ENCODE results near the gene SOX10.

SOX10 gene

GRCh38 chr22:37929390-37929789 lies 55.0 kb downstream of the SOX10 start:
- Mint-ChIP-seq H3K36me3 (peaks cover 6% of the 10 kb centered on the region), H3K27me3 (no peaks in the 10 kb centered on the region), H3K4me1 (peaks cover 17% of the 10 kb centered on the region), H3K4me3 (no peak overlapping the region), H3K9me3 (no peaks in the 10 kb centered on the region), H3K27ac (no peak overlapping the region)
- no peak for DNase-seq
- CTCF ChIA-PET: interaction anchor here (2.3 kb wide), 1 partner anchor 111 kb away, joined by 8 read pairs; no protein-coding TSS in a partner anchor

- Mint-ChIP-seq H3K9me3 (no peaks in the 10 kb centered on the region), H3K36me3 (peaks cover 4% of the 10 kb centered on the region), H3K4me1 (peaks cover 4% of the 10 kb centered on the region), H3K27ac (no peak overlapping the region), H3K4me3 (no peak overlapping the region), H3K27me3 (no peaks in the 10 kb centered on the region)
- no peak for DNase-seq
- CTCF ChIA-PET: no interaction called here
These were observed 56.8 kb downstream of the SOX10 start for GRCh38 chr22:37927637-37927936.

- Mint-ChIP-seq H3K4me1 (peaks cover 4% of the 10 kb centered on the region), H3K9me3 (no peaks in the 10 kb centered on the region), H3K36me3 (peaks cover 4% of the 10 kb centered on the region), H3K27ac (no peak overlapping the region), H3K4me3 (no peak overlapping the region), H3K27me3 (no peaks in the 10 kb centered on the region)
- CTCF ChIA-PET: no interaction called here
- DNase-seq: no peak
These were observed 57.4 kb downstream of the SOX10 start for GRCh38 chr22:37926771-37927636.

- H3K27me3 Mint-ChIP-seq: no peaks in the 10 kb centered on the region
- H3K36me3 Mint-ChIP-seq: peaks cover 5% of the 10 kb centered on the region
- no peak overlapping the region for H3K27ac Mint-ChIP-seq
- peaks cover 4% of the 10 kb centered on the region for H3K4me1 Mint-ChIP-seq
- CTCF ChIA-PET: no interaction called here
- no peak overlapping the region for H3K4me3 Mint-ChIP-seq
- DNase-seq: no peak
- no peaks in the 10 kb centered on the region for H3K9me3 Mint-ChIP-seq
These were observed 58.0 kb downstream of the SOX10 start for GRCh38 chr22:37926358-37926757.

DNA sequence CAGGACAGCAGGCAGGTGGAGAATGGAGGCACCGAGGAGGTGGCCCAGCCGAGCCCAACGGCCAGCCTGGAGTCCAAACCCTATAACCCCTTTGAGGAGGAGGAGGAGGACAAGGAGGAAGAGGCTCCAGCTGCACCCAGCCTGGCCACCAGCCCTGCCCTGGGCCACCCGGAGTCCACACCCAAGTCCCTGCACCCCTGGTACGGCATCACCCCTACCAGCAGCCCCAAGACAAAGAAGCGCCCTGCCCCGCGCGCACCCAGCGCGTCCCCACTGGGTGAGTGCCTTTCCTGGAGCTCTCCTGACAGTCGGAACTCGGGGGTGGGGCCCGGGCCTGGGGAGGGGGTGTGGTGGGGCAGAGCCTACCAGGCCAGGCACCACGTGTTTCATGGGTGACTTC lies 58.6 kb downstream of the SOX10 start:
- Mint-ChIP-seq H3K27me3 (no peaks in the 10 kb centered on the region), H3K36me3 (peaks cover 5% of the 10 kb centered on the region), H3K4me1 (peaks cover 4% of the 10 kb centered on the region), H3K4me3 (no peak overlapping the region), H3K9me3 (no peaks in the 10 kb centered on the region), H3K27ac (no peak overlapping the region)
- DNase-seq: no peak
- CTCF ChIA-PET: no interaction called here

- no peaks in the 10 kb centered on the region for H3K9me3 Mint-ChIP-seq
- H3K4me3 Mint-ChIP-seq: no peak overlapping the region
- no peak overlapping the region for H3K27ac Mint-ChIP-seq
- CTCF ChIA-PET: no interaction called here
- H3K36me3 Mint-ChIP-seq: peaks cover 6% of the 10 kb centered on the region
- H3K4me1 Mint-ChIP-seq: peaks cover under 1% of the 10 kb centered on the region
- no peaks in the 10 kb centered on the region for H3K27me3 Mint-ChIP-seq
- DNase-seq: no peak
These were observed 59.0 kb downstream of the SOX10 start for GRCh38 chr22:37925330-37925729.

DNA sequence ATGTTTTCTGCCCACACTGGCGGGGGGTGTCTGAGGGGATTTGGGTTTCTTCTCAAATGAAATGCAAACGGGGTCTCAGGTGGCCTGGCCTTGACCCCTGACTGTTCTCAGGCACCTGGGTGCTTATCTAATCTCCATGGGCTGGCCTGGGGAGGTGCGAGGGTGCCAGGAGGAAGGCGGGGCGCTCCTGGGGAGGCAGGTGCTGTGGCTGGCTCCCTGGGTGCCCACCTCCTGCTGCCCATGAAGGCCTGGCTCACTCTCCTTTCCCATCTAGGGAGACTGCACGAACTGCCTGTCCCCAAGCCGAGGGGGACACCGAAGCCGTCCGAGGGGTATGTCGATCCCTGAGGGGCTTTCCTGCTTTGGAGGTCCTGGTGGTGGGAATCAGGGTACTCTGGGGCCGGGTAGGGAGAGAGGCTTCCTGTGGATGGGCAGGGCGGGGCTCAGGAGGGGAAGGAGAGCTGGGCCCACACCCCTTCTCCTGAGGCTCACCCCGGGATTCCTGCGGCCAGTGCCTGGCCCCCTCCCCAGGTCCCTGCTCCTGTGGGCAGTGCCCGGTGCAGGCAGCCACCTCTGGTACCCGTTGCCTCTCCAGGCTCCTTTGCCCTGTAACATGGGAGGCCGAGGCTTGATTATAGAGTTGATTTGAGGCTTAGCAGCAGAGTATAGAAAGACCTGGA lies 59.8 kb downstream of the SOX10 start:
- Mint-ChIP-seq H3K27ac (no peak overlapping the region), H3K9me3 (no peaks in the 10 kb centered on the region), H3K4me1 (peaks cover 6% of the 10 kb centered on the region), H3K27me3 (no peaks in the 10 kb centered on the region), H3K4me3 (no peak overlapping the region), H3K36me3 (peaks cover 10% of the 10 kb centered on the region)
- CTCF ChIA-PET: no interaction called here
- DNase-seq: no peak

DNA sequence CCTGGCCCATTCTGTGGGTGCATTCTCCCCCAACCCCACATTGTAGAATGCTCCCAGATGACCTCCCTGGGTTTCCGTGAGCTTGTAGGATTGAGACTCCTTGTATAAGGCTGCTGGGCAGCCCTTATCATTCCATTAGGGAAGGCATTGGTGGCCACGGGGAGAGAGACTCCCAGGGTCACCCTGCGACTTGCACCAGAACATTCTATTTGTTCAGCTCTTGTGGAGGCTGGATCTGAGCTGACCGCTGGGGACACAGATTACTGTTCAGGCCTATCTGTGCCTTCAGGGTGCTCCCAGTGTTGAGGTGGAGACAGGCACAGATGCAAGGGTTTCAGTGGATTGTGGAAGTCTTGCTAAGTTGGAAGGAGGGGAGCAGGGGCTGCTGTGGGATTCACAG lies 60.4 kb downstream of the SOX10 start:
- Mint-ChIP-seq H3K4me1 (peaks cover 8% of the 10 kb centered on the region), H3K27ac (no peak overlapping the region), H3K27me3 (no peaks in the 10 kb centered on the region), H3K36me3 (peaks cover 10% of the 10 kb centered on the region), H3K4me3 (no peak overlapping the region), H3K9me3 (no peaks in the 10 kb centered on the region)
- DNase-seq: no peak
- CTCF ChIA-PET: interaction anchor here (0.6 kb wide), 1 partner anchor 64 kb away, joined by 3 read pairs; no protein-coding TSS in a partner anchor

Data from activated naive CD4-positive, alpha-beta T cell treated with anti-CD3 and anti-CD28 coated beads, Interleukin-2, amount 10 ng/mL, durations not matched to agents 7 days and 5 days (primary cell).